AML-193 (cell line): ENCODE measurements around the gene NANS.
"Not testable (repeated sequence)": the region's sequence is repeated elsewhere in the genome, so short reads cannot be mapped to it uniquely, and the experiment has no call there.

ENCODE experiments used
- DNase-seq, 2 experiments: peaks; one replicate each; lab custom pipeline; 2025; lab: John Stamatoyannopoulos, UW

NANS gene

DNA sequence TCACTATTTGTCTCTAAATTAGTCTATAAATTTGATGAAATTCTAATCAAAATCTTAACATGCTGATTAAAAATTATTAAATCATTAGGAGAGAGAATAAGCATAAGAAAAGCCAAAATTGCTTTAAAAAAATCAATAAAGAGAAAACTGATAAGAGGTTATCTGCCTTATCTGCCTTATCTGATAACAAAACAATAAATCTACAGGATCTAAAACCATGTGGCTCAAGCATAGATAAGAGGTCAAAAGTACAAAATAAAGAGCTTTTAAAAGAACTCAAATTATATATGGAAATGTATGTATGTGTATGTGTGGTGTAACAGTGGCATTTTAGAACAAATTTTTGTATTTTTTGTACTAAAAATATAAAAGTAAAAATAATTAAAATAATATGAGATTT lies 43.9 kb downstream of the NANS start:
- DNase-seq: no peak

DNA sequence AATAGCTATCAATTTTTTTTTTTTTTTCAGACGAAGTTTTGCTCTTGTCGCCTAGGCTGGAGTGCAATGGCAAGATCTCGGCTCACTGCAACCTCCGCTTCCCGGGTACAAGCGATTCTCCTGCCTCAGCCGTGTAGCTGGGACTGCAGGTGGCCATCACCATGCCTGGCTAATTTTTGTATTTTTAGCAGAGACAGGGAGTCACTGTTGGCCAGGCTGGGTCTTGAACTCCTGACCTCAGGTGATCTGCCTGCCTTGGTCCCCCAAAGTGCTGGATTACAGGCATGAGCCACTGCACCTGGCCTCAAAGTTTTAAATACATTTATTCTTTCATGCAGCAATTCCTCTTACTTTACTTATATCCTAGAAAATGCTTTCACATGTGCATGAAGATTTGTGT lies 44.9 kb downstream of the NANS start:
- DNase-seq: no peak

DNA sequence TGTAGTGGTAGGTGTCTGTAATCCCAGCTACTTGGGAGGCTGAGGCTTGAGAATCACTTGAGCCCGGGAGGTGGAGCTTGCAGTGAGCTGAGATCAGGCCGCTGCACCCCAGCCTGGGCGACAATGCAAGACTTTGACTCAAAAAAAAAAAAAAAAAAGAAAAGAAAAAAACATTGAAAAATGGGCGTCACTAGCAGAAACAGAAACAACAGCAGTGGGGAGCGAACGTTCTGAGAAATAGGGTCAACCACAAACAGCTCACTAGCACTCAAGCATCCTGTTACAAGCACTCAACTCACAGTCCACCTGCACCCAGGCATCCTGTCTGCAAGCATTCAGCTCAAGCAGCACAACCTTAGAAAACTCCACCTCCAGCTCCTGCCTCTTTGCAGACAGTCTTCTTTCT lies 45.3 kb downstream of the NANS start:
- peak; percentile 91 to 92 for DNase-seq

DNA sequence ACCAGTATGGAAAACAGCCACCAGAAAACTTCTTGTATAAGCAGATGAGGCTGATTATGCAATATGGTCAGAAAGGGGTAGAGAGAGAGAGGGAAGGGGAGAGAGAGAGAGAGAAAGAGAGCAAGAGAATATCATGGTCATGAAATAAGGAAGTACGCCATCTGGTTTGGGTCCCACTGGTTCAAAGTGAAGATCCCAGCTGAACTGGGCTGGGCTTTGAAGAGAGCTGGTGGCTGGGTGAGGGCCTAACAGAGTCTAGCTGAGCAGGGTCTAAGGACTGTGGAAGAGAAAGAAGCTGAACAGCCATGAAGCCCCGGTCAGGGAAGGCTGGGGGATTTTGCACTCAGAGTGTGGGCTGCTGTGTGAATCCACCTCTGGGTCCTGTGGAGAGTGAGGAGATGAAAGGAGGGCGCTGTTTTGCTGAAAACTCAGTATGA lies 47.9 kb downstream of the NANS start:
- DNase-seq: peak; percentile 81 to 87

DNA sequence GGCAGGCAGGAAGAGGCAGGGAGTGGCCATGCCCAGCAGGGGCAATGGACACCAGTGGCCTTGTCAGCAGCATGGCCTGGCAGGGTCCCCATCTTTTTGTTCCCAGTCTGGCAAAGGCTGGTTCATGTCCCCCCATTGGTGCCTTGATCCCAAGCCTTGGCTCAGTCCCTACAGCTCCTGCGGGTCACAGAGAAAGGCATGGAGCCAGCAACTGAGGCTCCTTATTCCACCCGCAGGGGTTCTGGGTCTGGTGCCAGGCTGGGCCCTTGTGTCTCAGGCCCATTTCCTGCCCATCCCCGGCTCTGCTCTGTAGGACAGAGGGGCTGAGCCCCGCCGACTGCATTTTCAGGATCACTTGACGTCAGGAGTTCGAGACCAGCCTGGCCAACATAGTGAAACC lies 48.5 kb downstream of the NANS start:
- no peak for DNase-seq

DNA sequence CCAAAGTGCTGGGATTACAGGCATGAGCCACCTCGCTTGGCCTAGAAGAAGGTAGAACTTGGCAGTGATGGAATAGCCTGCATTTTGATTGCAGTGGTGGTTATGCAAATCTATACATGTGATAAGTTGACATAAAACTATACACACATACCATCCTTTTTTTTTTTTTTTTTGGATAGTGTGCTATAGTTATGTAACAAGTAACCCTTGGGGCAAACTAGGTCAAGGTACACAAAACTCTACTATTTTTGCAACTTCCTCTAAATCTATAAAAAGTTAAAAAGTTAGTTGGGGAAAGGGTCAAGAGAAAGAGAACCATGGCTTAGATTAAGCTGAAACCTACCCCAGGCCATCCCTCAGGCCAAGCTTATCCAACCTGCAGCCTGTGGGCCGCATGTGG lies 51.4 kb downstream of the NANS start:
- peak; percentile 47 to 55 for DNase-seq

DNA sequence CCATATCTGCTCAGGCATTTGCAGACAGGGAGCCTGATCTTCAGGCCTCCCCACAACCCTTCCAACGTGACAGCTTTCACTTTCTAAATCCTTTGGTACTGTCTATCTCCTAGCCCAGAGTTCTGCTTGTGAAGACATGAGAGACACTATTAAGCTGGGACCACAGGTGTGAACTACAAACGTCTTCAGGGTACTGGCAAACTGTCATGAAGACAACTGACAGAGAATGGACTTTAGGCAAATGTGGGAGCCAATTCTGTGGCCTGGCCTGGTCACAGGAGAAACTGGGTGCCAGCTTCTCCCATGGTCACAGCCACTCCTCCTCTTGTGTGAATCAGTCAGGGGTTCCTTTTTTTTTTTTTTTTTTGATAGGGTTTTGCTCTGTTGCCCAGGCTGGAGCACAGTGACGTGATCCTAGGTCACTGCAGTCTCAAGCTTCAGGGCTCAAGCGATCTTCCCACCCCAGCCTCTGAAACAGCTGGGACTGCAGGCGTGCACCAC lies 52.0 kb downstream of the NANS start:
- peak; percentile 7 to 20 for DNase-seq

DNA sequence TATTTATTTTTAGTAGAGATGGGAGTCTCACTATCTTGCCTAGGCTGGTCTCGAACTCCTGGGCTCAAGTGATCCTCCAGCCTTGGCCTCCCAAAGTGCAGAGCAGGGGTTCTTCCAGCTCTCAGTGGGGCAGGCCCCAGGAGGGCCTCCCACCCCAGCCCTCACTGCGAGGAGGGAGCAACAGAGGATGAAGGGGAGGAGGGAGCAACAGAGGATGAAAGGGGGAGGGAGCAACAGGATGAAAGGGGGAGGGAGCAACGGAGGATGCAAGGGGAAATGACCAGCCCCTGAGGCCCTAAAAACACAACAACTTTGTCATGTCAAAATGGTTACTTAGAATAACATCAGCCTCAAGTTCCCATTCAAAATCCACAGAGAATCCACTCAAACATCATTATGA lies 52.5 kb downstream of the NANS start:
- no peak for DNase-seq

DNA sequence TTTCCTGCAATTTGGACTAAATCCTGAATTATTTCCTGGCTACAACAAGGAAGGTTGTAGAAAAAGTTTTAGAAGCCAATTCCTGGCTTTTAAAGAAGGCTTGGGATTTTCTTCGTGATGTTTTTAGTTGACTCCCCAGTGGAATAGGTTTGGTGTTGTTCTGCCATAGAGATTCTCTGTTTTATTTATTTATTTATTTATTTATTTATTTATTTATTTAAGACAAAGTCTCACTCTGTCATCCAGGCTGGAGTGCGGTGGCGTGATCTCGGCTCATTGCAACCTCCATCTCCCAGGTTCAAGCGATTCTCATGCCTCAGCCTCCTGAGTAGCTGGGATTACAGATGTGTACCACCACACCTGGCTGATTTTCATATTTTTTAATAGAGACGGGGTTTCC lies 60.6 kb downstream of the NANS start:
- not testable (repeated sequence) for DNase-seq

DNA sequence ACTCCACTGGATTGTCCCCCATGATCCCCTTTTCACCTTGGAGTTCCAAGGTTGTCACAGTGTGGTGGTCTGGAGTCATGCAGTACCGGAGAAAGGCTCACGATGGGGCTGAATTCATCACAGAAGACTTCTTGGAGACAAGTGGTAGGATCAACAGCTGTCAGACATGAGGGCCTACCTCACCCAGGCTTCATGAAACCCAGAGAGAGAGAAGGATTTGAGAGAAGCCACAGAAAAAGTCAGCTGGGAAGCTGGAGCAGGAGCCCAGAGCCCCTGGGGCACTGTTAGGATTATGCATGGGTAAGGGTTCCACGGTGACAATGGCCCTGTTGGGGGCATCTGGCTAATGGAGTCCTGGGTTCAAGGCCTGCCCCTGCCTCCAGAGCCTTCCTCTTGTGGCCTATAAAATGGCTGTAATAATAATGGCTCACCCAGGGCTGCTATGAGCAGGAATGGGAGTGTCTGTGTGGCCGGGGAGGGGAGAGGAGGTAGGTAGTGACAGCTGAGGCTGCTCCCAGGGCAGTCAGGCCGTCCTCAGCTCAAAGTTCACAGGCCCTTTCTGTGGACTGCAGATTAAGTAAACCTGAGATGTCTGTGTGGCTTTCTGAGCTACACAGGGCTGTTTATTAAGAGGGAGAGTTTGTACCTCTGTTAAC lies 61.6 kb downstream of the NANS start:
- DNase-seq: peak; percentile 66 to 67

DNA sequence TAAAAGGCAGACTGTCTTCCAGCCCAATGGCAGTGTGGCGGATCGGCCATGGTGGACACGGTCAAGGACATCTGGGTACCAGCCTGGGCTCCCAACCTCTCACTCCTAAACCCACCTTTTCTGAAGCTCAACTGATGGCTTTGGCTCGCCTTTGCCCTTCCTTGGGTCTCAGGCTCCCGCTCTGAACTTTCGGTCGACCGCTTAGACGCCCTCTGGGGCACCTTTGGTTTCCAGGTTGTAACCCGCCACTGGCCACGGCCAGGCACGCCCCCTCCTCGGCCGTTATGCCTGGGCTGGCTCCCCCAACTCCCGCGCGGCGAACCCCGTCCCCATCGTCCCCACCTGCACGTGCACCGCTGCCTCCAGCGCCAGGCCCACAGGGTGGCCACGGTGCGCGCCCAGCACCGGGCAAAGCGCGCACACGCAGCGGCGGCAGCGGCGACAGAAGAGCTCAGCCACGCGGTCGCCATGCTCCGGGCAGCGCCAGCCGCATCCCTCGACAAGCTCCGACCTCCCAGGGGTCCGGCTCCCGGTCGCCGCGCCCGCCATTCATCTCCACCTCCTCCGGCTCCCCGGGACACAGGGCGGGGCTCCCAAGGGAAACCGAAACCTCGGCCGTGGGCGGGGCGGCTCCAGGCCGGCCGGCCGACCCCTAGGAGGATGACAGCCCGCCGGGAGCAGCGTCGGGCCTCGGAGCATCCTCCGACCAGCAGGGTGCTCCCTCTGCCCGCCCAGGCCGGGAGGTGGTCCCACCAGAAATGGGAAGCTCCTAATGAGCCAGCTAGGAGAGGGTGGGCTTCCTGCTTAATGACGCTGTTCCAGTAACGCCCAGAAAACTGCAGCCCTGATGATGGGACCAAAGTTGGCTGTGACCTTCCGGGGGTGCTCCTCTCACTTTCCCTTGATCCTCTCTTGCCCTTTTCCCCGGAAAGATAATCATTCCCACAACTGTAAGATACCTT lies 62.4 kb downstream of the NANS start, which contains the start of gene TRIM14:
TRIM14 (minus strand) TSS at position 583 of the 962 bp plus-strand sequence; CDS start at position 549, 34 bp downstream.
- DNase-seq: peak; percentile 48 to 52

DNA sequence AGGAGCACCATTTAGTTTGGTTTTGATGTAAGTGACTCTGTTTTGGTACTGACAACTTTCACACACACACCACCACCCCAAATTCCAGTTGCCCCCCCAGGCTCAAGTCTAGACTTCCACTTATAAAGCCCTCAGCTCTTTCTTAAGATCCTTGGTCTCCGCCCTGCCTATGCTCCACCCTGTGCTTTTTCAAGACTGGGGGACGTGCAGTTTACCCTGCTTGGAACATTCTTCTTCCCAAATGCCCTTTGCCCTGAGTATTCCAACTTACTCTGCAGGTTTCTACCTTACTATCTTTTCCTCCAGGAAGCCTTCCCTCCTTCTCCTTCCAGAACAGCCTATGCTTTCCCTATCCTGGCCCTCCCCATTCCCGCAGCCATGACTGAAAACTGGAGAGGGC lies 63.9 kb downstream of the NANS start:
- no peak for DNase-seq

DNA sequence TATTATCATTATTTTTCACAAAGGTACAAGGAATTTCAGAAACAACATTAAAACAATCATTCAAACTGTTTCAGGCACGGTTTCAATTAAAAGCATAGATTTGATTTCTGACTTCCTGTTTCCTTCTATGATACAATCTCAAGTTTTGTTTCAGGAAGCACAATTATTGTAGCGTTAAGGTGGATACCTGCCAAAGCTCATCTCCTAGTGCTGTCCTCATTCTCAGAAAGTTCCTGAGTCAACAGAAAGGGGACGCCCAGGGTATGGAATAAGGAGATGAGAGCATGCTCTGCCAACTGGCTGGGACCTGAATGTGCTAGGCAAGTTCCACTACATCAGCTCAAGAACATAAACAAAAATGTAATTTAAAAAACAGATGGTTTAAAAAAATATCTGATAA lies 64.5 kb downstream of the NANS start:
- peak; percentile 30 to 40 for DNase-seq

DNA sequence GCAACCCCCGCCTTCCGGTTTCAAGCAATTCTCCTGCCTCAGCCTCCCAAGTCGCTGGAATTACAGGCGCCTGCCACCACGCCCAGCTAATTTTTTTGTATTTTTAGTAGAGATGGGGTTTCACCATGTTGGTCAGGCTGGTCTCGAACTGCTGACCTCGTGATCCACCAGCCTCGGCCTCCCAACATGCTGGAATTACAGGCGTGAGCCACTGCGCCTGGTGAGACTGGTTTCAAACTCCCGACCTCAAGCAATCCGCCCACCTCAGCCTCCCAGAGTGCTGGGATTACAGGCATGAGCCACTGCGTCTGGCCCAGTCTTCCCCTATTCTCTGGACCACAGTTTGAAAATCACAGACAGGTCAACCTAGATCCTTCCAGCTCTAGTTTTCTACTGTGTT lies 67.6 kb downstream of the NANS start:
- not testable (repeated sequence) for DNase-seq

DNA sequence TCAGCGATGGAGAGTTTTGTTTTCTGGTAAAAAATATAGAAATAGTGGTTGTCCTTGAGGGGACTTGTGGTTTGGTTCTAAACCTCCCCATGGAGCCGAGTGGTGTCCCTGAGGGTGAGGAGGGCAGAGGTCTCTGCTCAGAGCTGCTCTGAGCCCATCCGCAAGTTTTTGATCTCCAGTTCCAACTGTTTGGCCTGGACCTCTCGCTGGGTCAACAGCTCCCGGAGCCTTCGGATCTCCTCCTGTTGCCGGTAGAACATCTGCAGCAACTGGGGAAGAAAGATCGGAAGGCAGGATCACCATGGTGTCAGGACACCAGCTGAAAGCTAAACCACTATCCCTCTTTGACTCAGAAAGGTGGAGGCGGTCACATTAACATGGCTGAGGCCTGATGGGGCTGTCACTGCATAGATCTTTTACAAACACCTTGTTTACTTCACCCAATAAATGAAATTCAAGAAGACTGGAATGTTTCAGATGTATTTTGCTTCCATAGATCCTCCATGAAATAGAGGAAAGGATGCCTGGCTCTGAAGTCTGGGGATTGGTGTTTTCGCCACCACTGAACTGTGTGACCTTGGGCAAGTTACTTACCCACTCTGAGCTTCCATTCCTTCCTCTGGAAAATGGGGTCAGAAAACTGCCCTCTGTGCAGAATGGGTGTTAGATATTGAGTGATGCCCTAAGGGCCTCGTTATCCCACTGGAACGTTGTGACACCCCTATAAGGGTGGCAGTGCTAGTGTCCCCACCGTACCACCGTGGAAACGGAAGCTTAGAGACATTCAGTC lies 68.3 kb downstream of the NANS start:
- DNase-seq: no peak

DNA sequence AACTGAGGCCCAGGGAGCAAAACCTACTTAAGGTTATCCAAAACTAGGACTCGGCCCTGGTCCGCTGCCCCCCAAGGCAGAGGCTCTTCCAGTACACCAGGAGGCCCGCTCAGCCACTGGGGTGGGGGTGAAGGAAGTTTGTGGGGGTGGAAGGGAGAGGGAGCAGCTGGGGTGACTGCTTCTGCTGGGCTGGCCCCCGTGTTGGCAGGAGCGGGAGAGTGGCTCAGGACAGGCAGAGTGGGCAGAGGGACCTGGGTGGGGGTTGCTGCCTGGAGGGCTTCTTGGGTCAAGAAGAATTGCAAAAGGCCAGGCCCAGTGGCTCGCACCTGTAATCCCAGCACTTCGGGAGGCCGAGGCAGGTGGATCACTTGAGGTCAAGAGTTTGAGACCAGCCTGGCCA lies 70.7 kb downstream of the NANS start:
- DNase-seq: no peak

DNA sequence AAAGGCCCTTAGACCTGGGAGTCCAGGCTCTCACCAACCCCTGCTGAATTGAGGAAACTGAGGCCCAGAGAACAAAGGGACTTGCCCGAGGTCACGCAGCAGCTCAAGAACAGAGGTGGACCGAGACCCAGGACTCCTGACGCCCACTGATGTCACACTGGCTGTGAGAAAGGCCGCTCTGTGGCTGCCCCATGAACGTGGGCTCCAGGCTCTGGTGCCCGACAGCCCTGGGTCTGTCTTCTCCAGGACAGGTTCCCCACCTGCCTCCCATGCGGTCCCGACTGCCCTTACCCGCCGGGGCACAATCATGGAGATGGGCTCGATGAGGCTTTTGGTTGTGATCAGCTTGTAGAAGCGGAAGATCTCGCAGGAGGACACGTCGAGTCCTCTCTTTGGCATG lies 71.8 kb downstream of the NANS start:
- no peak for DNase-seq

DNA sequence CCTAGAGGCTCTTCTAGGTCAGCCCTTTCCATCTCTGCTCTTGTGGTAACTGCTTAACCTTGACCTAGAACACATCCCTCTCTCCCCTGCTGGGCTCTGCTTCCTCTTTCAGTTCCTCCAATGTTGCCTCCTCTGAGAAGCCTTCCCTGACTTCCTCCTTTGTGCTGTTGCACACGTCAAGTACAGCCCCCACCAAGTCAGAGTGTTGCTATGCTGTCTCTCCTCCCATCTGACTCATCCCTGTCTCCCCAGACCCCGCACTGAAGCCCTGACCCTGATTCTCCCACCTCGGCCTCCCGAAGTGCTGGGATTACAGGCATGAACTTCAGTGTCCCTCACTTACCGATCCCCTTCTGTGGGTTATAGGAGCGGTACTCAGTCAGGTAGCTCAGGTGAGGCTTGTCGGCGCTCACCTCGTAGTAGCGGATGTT lies 72.9 kb downstream of the NANS start:
- peak; percentile 76 to 83 for DNase-seq

DNA sequence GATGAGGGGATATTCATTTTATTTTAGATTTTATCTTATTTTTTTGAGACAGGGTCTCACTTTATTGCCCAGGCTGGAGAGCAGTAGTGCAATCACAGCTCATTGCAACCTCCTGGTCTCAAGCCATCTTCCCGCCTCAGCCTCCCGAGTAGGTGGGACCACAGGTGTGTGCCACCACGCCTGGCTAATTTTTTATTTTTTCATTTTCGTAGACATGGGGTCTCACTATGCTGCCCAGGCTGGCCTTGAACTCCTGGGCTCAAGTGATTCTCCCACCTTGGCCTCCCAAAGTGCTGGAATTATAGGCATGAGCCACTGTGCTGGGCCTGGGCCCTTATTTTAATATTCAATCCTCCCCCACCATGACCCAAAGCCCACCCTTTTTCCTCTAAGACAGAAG lies 73.5 kb downstream of the NANS start:
- DNase-seq: not testable (repeated sequence)

DNA sequence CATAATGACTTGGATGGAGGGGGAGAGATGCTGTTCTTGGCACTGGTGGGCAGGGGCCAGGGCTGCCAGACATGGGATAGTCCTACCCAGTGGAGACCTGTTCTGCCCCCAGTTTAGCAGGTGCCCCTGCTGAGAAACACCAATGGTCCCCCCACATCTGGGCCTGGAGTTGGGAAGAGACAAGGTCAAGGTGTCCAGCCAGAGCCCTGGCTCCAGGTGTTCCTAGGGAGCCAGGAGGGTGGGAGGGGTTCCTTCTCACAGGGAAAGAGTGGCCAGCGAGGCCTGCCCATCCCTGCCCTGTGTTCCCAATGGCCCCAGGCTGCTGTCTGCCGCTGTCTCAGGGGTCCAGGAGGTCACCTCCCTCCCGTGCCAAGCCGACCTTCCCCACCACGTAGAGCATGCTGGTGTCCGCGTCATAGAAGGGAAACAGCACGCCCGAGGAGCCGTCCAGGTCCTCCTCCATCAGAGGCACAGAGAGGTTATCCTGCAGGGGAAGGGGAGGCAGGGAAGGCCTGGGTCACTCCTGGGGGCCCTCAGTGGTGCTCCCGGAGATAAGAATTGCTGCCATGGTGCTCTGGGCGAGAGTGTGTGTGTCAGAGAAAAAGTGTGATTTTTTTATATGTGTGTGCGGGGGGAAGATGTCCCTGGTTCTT lies 74.2 kb downstream of the NANS start:
- no peak for DNase-seq

DNA sequence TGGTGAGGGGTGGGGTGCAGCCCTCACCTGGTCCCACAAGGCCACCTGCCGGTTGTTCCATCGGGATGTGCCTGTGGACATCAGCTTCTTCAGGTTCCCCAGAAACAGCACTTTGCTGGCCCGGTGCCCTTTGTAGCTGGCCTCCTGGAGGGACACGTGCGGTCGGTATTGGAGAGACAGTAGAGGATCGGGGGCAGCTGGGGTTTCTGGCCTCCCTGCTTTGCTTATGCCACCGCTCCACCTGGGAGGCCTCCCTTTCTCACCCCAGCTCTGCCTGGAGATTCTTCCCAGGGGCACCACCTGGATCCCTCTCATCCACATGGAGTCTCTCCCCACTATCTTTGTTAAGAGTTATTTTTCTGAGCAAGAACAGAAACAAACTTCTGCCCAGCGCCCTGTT lies 75.6 kb downstream of the NANS start:
- DNase-seq: no peak
